SK-N-SH (cell line): Measurements from ENCODE around the gene ADAM30. TPM values are rescaled to one million over a fixed set of nuclear protein-coding genes. Genes with fewer than 3 reads are reported as not detected.

Experiments
- CTCF ChIA-PET: fragments of 300-600, 350-600 bp; formaldehyde crosslinking; extraction: SDS; loops from one replicate; lab custom pipeline; 2021; lab: Yijun Ruan, JAX
- POLR2A ChIA-PET: fragments of 350-600 bp; sonication (Branson Sonifier 250); formaldehyde crosslinking; extraction: SDS; loops from one replicate; lab custom pipeline; 2020; ENCODE audit warnings: antibody characterized with exemption, inconsistent platforms; lab: Yijun Ruan, JAX
- DNase-seq: peaks from one replicate; pipeline ENCODE4 v3.0.0; 2012
- H2AFZ ChIP-seq: fragments of 200-600 bp; sonication (generic); 2 replicates; pipeline ENCODE4 v1.8.1; 2016; ENCODE audit warnings: antibody characterized with exemption, mild to moderate bottlenecking, low read depth
- H3F3A ChIP-seq: fragments of 200-600 bp; sonication (generic); replicated peaks from 2 replicates; pipeline ENCODE3; 2016; ENCODE audit warnings: antibody characterized with exemption, mild to moderate bottlenecking; ENCODE audit not compliant: insufficient read depth
- H3K27ac ChIP-seq, 2 experiments: fragments of 200-500 bp in 1 of 2; fragments of 200-600 bp in 1 of 2; sonication (Bioruptor generic) in 1 of 2; sonication (generic), shearing (Covaris generic) in 1 of 2; 2 replicates each; pipeline versions ENCODE4 v1.5.1 to v1.6.1; 2014 to 2016; ENCODE audit warnings: low read depth in 2 of 2, inconsistent platforms in 1 of 2, low read length in 1 of 2, mild to moderate bottlenecking in 1 of 2, mixed read lengths in 1 of 2
- H3K27me3 ChIP-seq: fragments of 200-600 bp; sonication (generic), shearing (Covaris generic); 2 replicates; pipeline ENCODE4 v1.6.1; 2016; ENCODE audit warnings: mixed run types; ENCODE audit not compliant: insufficient read depth
- H3K36me3 ChIP-seq, 2 experiments: fragments of 200-500 bp in 1 of 2; fragments of 200-600 bp in 1 of 2; sonication (Bioruptor generic) in 1 of 2; sonication (generic) in 1 of 2; replicated peaks in 1 of 2; 2 replicates each; pipeline versions ENCODE3 to v1.5.1; 2014 to 2016; ENCODE audit warnings: low read length in 1 of 2, mild to moderate bottlenecking in 1 of 2; ENCODE audit not compliant: insufficient read depth in 2 of 2, control insufficient read depth in 1 of 2
- H3K4me1 ChIP-seq, 2 experiments: fragments of 200-500 bp in 1 of 2; fragments of 200-600 bp in 1 of 2; sonication (Bioruptor generic) in 1 of 2; sonication (generic), shearing (Covaris generic) in 1 of 2; 2 replicates each; pipeline versions ENCODE4 v1.5.1 to v1.6.1; 2014 to 2016; ENCODE audit warnings: low read depth in 1 of 2, low read length in 1 of 2, mixed run types in 1 of 2; ENCODE audit not compliant: insufficient read depth in 2 of 2, control insufficient read depth in 1 of 2
- H3K4me2 ChIP-seq: fragments of 200-600 bp; sonication (generic), shearing (Covaris generic); 2 replicates; pipeline ENCODE4 v1.6.1; 2017; ENCODE audit warnings: mixed run types
- H3K4me3 ChIP-seq, 2 experiments: fragments of 200-500 bp in 1 of 2; fragments of 200-600 bp in 1 of 2; sonication (Bioruptor generic) in 1 of 2; sonication (generic), shearing (Covaris generic) in 1 of 2; 2 replicates each; pipeline versions ENCODE4 v1.5.1 to v1.8.1; 2014 to 2016; ENCODE audit warnings: low read depth in 2 of 2, inconsistent platforms in 1 of 2, low read length in 1 of 2, mild to moderate bottlenecking in 1 of 2, mixed read lengths in 1 of 2, moderate library complexity in 1 of 2
- H3K79me2 ChIP-seq: fragments of 200-600 bp; sonication (generic); 2 replicates; pipeline ENCODE4 v1.8.1; 2017; ENCODE audit warnings: mild to moderate bottlenecking; ENCODE audit not compliant: insufficient read depth
- H3K9ac ChIP-seq: fragments of 200-600 bp; sonication (generic); 2 replicates; pipeline ENCODE4 v1.6.1; 2017; ENCODE audit warnings: mixed run types
- H3K9me2 ChIP-seq: fragments of 200-600 bp; sonication (generic); 2 replicates; pipeline ENCODE4 v1.6.1; 2017; ENCODE audit warnings: mixed run types
- H3K9me3 ChIP-seq: fragments of 200-600 bp; sonication (generic); 2 replicates; pipeline ENCODE4 v1.6.1; 2017; ENCODE audit warnings: mixed run types, mild to moderate bottlenecking, moderate library complexity
- H4K20me1 ChIP-seq: fragments of 200-600 bp; sonication (generic); 2 replicates; pipeline ENCODE4 v1.6.1; 2017; ENCODE audit warnings: mild to moderate bottlenecking, mixed run types; ENCODE audit not compliant: insufficient read depth
- CHD2 ChIP-seq: fragments of 150-350 bp; IDR thresholded peaks from 2 replicates; pipeline ENCODE4 v1.6.1; 2018; ENCODE audit warnings: low read length; ENCODE audit not compliant: partially characterized antibody
- EP300 ChIP-seq, 2 experiments: IDR thresholded peaks; 2 replicates each; pipeline versions ENCODE4 v1.4.0 to v1.6.1; 2012; ENCODE audit warnings: borderline replicate concordance in 1 of 2, low read depth in 1 of 2, low read length in 1 of 2
- EZH2phosphoT487 ChIP-seq: fragments of 200-600 bp; sonication (generic); IDR thresholded peaks from 2 replicates; pipeline ENCODE4 v1.6.1; 2017; ENCODE audit warnings: low read depth, mixed run types, mild to moderate bottlenecking, antibody characterized with exemption, moderate library complexity, borderline replicate concordance
- FOSL2 ChIP-seq: IDR thresholded peaks from 2 replicates; pipeline ENCODE4 v1.4.0; 2012; ENCODE audit warnings: low read depth, mild to moderate bottlenecking, moderate library complexity, borderline replicate concordance
- FOXJ3 ChIP-seq: sonication (generic); formaldehyde crosslinking; IDR thresholded peaks from 2 replicates; pipeline ENCODE4 v1.5.1; 2020; ENCODE audit warnings: mild to moderate bottlenecking, missing genetic modification reagents
- FOXM1 ChIP-seq: IDR thresholded peaks from 2 replicates; pipeline ENCODE4 v1.4.0; 2012; ENCODE audit warnings: low read depth, mild to moderate bottlenecking
- JUND ChIP-seq: IDR thresholded peaks from 2 replicates; pipeline ENCODE4 v1.4.0; 2012
- MEF2A ChIP-seq: IDR thresholded peaks from 2 replicates; pipeline ENCODE4 v1.4.0; 2012; ENCODE audit warnings: low read depth, borderline replicate concordance
- MXI1 ChIP-seq: IDR thresholded peaks from 2 replicates; pipeline ENCODE4 v1.6.1; 2012; ENCODE audit warnings: mild to moderate bottlenecking, low read depth, low read length, improper control_type of control experiment
- NFIC ChIP-seq: IDR thresholded peaks from 2 replicates; pipeline ENCODE4 v1.4.0; 2012; ENCODE audit warnings: borderline replicate concordance
- POLR2AphosphoS5 ChIP-seq: IDR thresholded peaks from 2 replicates; pipeline ENCODE4 v1.6.1; 2012; ENCODE audit warnings: low read depth, low read length
- TAF1 ChIP-seq: IDR thresholded peaks from 2 replicates; pipeline ENCODE4 v1.6.1; 2012; ENCODE audit warnings: low read depth, mild to moderate bottlenecking, low read length, moderate library complexity, borderline replicate concordance
- TCF12 ChIP-seq: IDR thresholded peaks from 2 replicates; pipeline ENCODE4 v1.4.0; 2012
- TEAD4 ChIP-seq: IDR thresholded peaks from 2 replicates; pipeline ENCODE4 v1.4.0; 2012; ENCODE audit warnings: mild to moderate bottlenecking, borderline replicate concordance; ENCODE audit not compliant: insufficient read depth
- polyA plus RNA-seq, 3 experiments: library from polyadenylated mRNA; depleted of rRNA; stranded (reverse); fragments of >200 nt; gene quantifications; 2 replicates each; pipeline ENCODE4 v1.2.3, GENCODE V29; 2012
- TF ChIP-seq, protein P1 (sequence below): IDR thresholded peaks from 2 replicates; pipeline ENCODE4; 2012
- TF ChIP-seq, protein P2 (sequence below): fragments of 150-350 bp; IDR thresholded peaks from 2 replicates; pipeline ENCODE4 v1.6.1; 2016; ENCODE audit warnings: mild to moderate bottlenecking, low read depth, low read length
- TF ChIP-seq, protein P3 (sequence below): IDR thresholded peaks from 2 replicates; pipeline ENCODE4 v1.4.0; 2012; ENCODE audit warnings: low read depth
- TF ChIP-seq, protein P4 (sequence below): IDR thresholded peaks from 2 replicates; pipeline ENCODE4 v1.4.0; 2012; ENCODE audit warnings: low read depth, borderline replicate concordance

Gene ADAM30
- polyA plus RNA-seq, 1 of the 3 experiments (the other 2 are of a cell fraction), result not detected

DNA sequence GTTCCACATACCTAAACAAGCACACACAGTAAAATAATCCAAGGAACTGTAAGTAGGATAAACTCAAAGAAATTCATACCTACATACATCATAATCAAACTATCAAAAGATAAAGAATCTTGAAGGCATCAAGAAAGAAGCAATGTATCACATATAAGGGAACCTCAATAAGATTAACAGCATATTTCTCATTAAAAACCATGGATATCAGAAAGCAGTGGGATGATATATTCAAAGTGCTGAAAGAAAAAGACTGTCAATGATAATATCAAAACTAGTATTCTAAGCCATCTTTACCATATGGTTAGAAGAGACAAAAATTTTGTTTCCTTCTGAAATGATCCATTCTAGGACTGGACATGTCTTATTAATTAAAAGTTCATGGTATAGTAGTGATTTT is 37.1 kb upstream of the ADAM30 start:
- Histone ChIP-seq H3F3A (peaks cover 5% of the 10 kb centered on the region), H4K20me1 (no peaks in the 10 kb centered on the region), H3K9me2 (no peaks in the 10 kb centered on the region), H3K79me2 (peaks cover 10% of the 10 kb centered on the region; the same call in 1 of the 2 replicates), H2AFZ (no peak overlapping the region), H3K9ac (no peak overlapping the region), H3K36me3 (peaks cover 75 to 84% of the 10 kb centered on the region in 2 experiments), H3K4me3 (no peak overlapping the region), H3K4me1 (no peaks in the 10 kb centered on the region), H3K9me3 (no peaks in the 10 kb centered on the region), H3K27me3 (no peaks in the 10 kb centered on the region), H3K27ac (no peak overlapping the region), H3K4me2 (no peak overlapping the region)
- CTCF ChIA-PET, result interaction anchor here (1.3 to 2.4 kb wide), 2 partner anchors 13 to 15 kb away, joined by 5 to 17 read pairs; no protein-coding TSS in a partner anchor
- POLR2A ChIA-PET, result no interaction called here
- TF ChIP-seq EP300 (IDR thresholded peaks at IDR 0.05; ENCODE audit: borderline replicate concordance in 1 of 2, low read depth in 1 of 2, low read length in 1 of 2) (no peak), FOXJ3 (no peak), MEF2A (no peak), NFIC (no peak), FOSL2 (no peak), TCF12 (no peak), CHD2 (no peak), JUND (no peak), FOXM1 (no peak), TAF1 (no peak), TEAD4 (no peak), POLR2AphosphoS5 (no peak), EZH2phosphoT487 (no peak), MXI1 (no peak)
- TF ChIP-seq, protein P1, sequence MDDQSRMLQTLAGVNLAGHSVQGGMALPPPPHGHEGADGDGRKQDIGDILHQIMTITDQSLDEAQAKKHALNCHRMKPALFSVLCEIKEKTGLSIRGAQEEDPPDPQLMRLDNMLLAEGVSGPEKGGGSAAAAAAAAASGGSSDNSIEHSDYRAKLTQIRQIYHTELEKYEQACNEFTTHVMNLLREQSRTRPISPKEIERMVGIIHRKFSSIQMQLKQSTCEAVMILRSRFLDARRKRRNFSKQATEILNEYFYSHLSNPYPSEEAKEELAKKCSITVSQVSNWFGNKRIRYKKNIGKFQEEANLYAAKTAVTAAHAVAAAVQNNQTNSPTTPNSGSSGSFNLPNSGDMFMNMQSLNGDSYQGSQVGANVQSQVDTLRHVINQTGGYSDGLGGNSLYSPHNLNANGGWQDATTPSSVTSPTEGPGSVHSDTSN, result no peak
- TF ChIP-seq, protein P2, sequence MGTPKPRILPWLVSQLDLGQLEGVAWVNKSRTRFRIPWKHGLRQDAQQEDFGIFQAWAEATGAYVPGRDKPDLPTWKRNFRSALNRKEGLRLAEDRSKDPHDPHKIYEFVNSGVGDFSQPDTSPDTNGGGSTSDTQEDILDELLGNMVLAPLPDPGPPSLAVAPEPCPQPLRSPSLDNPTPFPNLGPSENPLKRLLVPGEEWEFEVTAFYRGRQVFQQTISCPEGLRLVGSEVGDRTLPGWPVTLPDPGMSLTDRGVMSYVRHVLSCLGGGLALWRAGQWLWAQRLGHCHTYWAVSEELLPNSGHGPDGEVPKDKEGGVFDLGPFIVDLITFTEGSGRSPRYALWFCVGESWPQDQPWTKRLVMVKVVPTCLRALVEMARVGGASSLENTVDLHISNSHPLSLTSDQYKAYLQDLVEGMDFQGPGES, result no peak
- TF ChIP-seq, protein P3, sequence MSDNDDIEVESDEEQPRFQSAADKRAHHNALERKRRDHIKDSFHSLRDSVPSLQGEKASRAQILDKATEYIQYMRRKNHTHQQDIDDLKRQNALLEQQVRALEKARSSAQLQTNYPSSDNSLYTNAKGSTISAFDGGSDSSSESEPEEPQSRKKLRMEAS, result no peak
- TF ChIP-seq, protein P4, sequence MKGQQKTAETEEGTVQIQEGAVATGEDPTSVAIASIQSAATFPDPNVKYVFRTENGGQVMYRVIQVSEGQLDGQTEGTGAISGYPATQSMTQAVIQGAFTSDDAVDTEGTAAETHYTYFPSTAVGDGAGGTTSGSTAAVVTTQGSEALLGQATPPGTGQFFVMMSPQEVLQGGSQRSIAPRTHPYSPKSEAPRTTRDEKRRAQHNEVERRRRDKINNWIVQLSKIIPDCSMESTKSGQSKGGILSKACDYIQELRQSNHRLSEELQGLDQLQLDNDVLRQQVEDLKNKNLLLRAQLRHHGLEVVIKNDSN, result no peak
- no peak for DNase-seq
